SK-N-SH treated with all-trans-retinoic acid at 6 μM for 48 hours (cell line): ENCODE data around the gene EFCAB14.

Experiments
- ARNTL ChIP-seq: fragments of 450-650 bp; formaldehyde crosslinking; IDR thresholded peaks from 2 replicates; pipeline ENCODE4 v1.5.0; 2020; ENCODE audit warnings: low read depth, mild to moderate bottlenecking, moderate library complexity, borderline replicate concordance
- CREB5 ChIP-seq: fragments of 250-450 bp; sonication (Bioruptor Pico); IDR thresholded peaks from 2 replicates; pipeline ENCODE4 v1.5.1; 2020; ENCODE audit warnings: low read depth, mild to moderate bottlenecking, moderate library complexity
- CSRNP3 ChIP-seq: fragments of 250-450 bp; sonication (Bioruptor Pico); IDR thresholded peaks from 2 replicates; pipeline ENCODE4 v1.5.1; 2021; ENCODE audit warnings: mild to moderate bottlenecking, moderate library complexity
- ESRRG ChIP-seq: fragments of 250-450 bp; sonication (Bioruptor Pico); IDR thresholded peaks from 2 replicates; pipeline ENCODE4 v1.6.1; 2021; ENCODE audit warnings: mild to moderate bottlenecking
- OSR1 ChIP-seq: fragments of 250-450 bp; sonication (Bioruptor Pico); IDR thresholded peaks from 2 replicates; pipeline ENCODE4 v1.8.0; 2022; ENCODE audit warnings: moderate library complexity, mild to moderate bottlenecking, inconsistent platforms
- RARB ChIP-seq: fragments of 250-450 bp; sonication (Bioruptor Pico); IDR thresholded peaks from 2 replicates; pipeline ENCODE4 v1.8.0; 2021; ENCODE audit warnings: mild to moderate bottlenecking, moderate library complexity
- TOX ChIP-seq: fragments of 250-450 bp; sonication (Bioruptor Pico); IDR thresholded peaks from 2 replicates; pipeline ENCODE4 v1.8.0; 2021; ENCODE audit warnings: mild to moderate bottlenecking, moderate library complexity, borderline replicate concordance
- ZFP3 ChIP-seq: fragments of 250-450 bp; sonication (Bioruptor Pico); IDR thresholded peaks from 2 replicates; pipeline ENCODE4 v1.5.0; 2020; ENCODE audit warnings: mild to moderate bottlenecking, moderate library complexity
- ZNF70 ChIP-seq: fragments of 450-650 bp; formaldehyde crosslinking; IDR thresholded peaks from 2 replicates; pipeline ENCODE4 v1.5.0; 2020; ENCODE audit warnings: mild to moderate bottlenecking, moderate library complexity

GRCh38 chr1:46684670-46685069 is 34.2 kb downstream of the EFCAB14 start:
- TF ChIP-seq CREB5 (no peak), CSRNP3 (CRISPR knock-in tag) (no peak), ZNF70 (CRISPR knock-in tag) (no peak), RARB (no peak), OSR1 (no peak), ARNTL (CRISPR knock-in tag) (no peak), ESRRG (CRISPR knock-in tag) (no peak), ZFP3 (CRISPR knock-in tag) (no peak), TOX (CRISPR knock-in tag) (no peak)
